K562 treated with DMSO at 1 percent for 24 hours (cell line): Measurements from ENCODE around the gene SEMA7A. TPM values are rescaled to one million over a fixed set of nuclear protein-coding genes. Genes with fewer than 3 reads are reported as not detected.

ENCODE experiments used
- total RNA-seq: library from RNA; unstranded; fragments of 300-600 nt; gene quantifications from 2 replicates; pipeline ENCODE4 v1.2.3, GENCODE V29; 2022; ENCODE audit warnings: low read depth; ENCODE audit not compliant: insufficient read depth

Gene SEMA7A
- 56.3 and 60.6 TPM in 2 replicates for total RNA-seq

DNA sequence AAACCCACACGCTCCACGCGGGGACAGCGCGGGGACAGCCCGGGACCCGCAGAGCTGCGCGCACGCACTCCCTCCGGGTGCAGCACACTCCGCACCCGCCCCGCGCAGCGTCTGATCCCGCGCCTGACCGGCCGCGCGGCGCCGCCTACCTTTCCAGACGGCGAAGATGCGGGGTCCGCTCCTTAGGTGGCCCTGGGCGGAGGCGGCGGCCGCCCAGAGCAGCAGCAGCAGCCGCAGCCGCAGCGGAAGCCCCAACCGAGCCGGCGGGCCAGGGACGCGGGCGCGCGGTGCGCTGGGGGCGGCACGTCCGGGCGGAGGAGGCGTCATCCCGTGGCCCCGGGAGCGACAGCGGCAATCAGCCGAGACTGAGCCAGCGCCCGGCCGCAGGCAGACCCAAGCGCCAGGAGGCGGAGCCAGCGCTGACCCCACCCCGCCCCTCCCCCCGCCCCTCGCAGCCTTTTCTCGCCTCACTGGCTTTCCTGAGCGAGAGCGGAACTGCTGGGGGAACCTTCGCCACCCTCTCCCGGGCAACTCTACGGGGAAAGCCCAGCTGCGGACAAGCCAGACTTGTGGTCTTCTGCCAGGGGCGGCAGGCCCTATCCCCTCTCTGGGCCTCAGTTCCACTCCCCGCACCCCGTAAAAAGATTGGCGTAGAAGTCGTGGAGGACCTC lies at the start of gene SEMA7A:
Gene SEMA7A, minus strand, starts transcription at position 367 of the 671 bp plus-strand sequence. Its CDS starts 40 bp downstream, at position 327.

DNA sequence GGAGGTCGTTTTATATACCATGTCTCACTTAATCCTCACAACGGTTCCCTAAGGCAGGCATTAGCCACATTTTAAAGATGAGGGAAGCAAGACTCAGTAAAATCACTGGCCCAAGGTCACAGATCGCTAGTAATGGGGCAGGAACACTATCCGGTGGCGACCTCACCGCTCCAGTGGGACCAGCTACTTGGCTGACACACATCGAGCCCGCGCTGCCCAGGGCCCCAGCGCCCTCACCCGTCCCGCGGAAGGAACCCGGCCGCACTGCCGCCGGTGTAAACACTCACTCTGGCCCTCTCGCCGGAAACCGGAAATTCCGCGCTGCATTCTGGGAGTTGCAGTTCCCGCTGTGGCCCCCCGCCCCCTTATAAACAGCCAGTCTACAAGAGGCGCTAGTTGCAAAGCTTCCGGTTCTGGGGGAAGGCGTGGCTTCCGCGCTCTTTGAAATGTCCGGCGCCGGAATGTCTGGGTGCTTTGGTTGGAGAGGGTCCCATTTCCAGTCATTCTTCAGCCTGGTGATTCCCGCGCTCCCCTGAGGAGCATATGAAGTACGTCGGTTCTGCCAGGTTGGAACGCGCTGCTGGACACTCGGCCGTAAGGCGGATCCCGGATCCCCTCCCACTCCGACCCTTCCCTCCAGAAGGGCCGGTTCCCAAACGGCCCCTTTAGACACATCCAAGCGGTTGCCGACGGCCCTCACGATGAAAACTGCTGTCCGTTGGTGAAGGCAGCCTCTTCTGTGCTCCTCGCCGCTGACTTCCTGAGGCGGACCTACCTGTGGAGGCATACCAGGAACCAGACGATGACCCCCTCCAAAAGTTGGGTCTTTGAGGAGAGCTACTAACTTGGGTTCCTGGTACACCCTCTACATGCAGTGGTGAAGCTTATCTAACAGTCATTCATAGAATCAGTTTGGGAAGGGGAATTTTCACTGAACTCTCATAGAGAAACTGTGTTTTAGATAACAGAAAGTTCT lies 27.4 kb upstream of the SEMA7A start, which contains the start of gene UBL7:
Gene UBL7, minus strand, starts transcription at position 290 of the 976 bp plus-strand sequence. CDS start 2,293 bp downstream, outside the sequence.

DNA sequence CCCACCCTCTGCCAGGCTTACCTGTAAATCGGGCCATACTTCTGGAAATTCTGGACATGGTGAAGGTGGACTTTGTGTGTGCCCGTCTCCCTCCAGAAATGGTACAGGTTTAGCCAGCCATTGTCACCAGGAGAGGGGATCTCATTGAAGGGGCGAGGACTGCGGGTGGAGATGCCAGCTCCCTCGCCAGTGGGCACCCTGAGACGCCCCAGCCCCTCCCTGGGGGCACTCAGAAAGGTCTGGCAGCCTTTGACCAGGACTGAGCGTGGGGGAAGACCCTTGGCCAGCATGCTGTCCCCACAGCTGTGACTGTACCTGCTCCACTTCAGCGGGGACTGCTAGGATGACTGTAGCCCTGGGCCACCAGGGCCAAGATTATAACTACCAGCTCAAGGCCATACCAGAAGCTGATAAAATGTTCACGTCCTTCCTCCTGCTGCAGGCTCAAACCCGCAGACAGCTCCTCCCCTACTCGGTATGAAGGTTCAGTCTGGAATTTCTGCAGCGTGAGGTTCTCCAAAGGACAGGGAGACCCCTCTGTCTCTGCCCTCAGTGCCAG lies 66.4 kb downstream of the SEMA7A start, which contains the start of gene CYP11A1:
Gene CYP11A1, minus strand, starts transcription at position 351 of the 559 bp plus-strand sequence. Its CDS starts 61 bp downstream, at position 290.

Other genes starting within 250 kb of the SEMA7A start
- not detected in 2 replicates for gene STRA6, start 231.2 kb downstream of the SEMA7A start, total RNA-seq
- gene CCDC33, start 197.6 kb downstream of the SEMA7A start, total RNA-seq: not detected in 2 replicates
- gene CYP11A1, start 66.3 kb downstream of the SEMA7A start, total RNA-seq: 0.23 TPM in 1 of 2 replicates, not detected in the other
- 81.7 and 90.9 TPM in 2 replicates for gene UBL7, start 27.2 kb upstream of the SEMA7A start, total RNA-seq
- gene ARID3B, start 107.3 kb upstream of the SEMA7A start, total RNA-seq: 37.7 and 38.3 TPM in 2 replicates
- gene CLK3, start 181.9 kb upstream of the SEMA7A start, total RNA-seq: 90.0 and 136 TPM in 2 replicates